Cardiac fibroblast (primary cell): ENCODE results near the gene NBEAL1.
"Not testable (repeated sequence)": the region's sequence is repeated elsewhere in the genome, so short reads cannot be mapped to it uniquely, and the experiment has no call there.

Source experiments
- DNase-seq, 2 donors: peaks; one replicate each; pipeline versions ENCODE4 v3.0.0 to v3.0.0-alpha.2; 2010; ENCODE audit warnings: low read depth in 2 of 2
- H3K4me3 ChIP-seq, 2 donors: replicated peaks in 1 of 2; 1 replicate in 1 of 2; 2 replicates in 1 of 2; pipeline ENCODE4 v1.5.1; 2011; ENCODE audit warnings: low read depth in 2 of 2, low read length in 2 of 2, mild to moderate bottlenecking in 2 of 2, moderate library complexity in 1 of 2
- TF ChIP-seq, protein P1 (sequence below): IDR thresholded peaks from one replicate; pipeline ENCODE4 v1.5.1; 2011; ENCODE audit warnings: low read depth, mild to moderate bottlenecking, low read length, inconsistent platforms

NBEAL1 gene

GRCh38 chr2:203252818-203253217 lies 238.1 kb downstream of the NBEAL1 start:
- TF ChIP-seq, protein P1, sequence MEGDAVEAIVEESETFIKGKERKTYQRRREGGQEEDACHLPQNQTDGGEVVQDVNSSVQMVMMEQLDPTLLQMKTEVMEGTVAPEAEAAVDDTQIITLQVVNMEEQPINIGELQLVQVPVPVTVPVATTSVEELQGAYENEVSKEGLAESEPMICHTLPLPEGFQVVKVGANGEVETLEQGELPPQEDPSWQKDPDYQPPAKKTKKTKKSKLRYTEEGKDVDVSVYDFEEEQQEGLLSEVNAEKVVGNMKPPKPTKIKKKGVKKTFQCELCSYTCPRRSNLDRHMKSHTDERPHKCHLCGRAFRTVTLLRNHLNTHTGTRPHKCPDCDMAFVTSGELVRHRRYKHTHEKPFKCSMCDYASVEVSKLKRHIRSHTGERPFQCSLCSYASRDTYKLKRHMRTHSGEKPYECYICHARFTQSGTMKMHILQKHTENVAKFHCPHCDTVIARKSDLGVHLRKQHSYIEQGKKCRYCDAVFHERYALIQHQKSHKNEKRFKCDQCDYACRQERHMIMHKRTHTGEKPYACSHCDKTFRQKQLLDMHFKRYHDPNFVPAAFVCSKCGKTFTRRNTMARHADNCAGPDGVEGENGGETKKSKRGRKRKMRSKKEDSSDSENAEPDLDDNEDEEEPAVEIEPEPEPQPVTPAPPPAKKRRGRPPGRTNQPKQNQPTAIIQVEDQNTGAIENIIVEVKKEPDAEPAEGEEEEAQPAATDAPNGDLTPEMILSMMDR = no peak
- H3K4me3 ChIP-seq = no peak overlapping the region
- DNase-seq = no peak

DNA sequence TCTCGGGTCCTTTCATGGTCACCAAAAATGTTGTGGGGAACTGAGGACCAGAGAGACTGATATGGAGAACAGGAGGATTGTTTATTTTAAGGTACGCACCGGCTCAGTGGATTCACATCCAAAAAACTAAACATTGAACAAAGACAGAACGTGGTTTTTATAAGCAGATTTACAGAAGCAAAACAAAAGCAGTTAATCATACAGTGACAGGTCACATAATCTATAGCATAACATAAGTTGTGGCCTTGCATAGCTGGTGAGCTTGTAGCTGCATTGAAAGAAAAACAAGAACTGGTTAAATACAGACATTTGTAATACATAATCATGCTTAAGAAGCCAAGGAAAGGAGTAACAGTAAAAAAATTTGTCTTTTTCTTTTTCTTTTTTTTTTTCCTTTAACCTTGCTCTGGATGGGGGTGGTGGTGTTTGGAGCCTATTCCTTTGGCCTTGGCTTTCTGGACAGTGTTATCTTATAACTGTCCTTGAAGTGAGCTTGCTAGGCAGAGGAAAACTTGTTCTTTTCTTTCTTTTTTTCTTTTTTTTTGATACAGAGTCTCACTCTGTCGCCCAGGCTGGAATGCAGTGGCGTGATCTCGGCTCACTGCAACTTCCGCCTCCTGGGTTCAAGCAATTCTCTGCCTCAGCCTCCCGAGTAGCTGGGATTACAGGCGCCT lies 238.9 kb downstream of the NBEAL1 start:
- H3K4me3 ChIP-seq, DNase-seq: not testable (repeated sequence)

GRCh38 chr2:203261326-203262159 lies 246.9 kb downstream of the NBEAL1 start:
- TF ChIP-seq, protein P1 = no peak
- no peak for DNase-seq
- no peak overlapping the region for H3K4me3 ChIP-seq
